Mesenchymal stem cell (in vitro differentiated cells and primary cell): Measurements from ENCODE around the gene DEGS2.
A peak's percentile ranks its signal among the peaks of the same experiment; 100 is the strongest.

Experiments used
- DNase-seq: peaks from one replicate; pipeline ENCODE4 v3.0.0-alpha.2; 2013
- H2AFZ ChIP-seq: one replicate; pipeline ENCODE4 v1.6.1; 2013; ENCODE audit warnings: low read depth, mild to moderate bottlenecking, control low read depth, inconsistent platforms, low read length, moderate library complexity
- H2AK5ac ChIP-seq: 2 replicates; pipeline ENCODE4 v1.6.1; 2013; ENCODE audit warnings: low read length, moderate library complexity, mild to moderate bottlenecking, inconsistent platforms; ENCODE audit not compliant: severe bottlenecking
- H2BK120ac ChIP-seq: one replicate; pipeline ENCODE4 v1.6.1; 2013; ENCODE audit warnings: low read depth, mild to moderate bottlenecking, inconsistent platforms, low read length, moderate library complexity
- H2BK12ac ChIP-seq, 2 experiments: one replicate each; pipeline ENCODE4 v1.6.1; 2013; ENCODE audit warnings: inconsistent platforms in 2 of 2, low read length in 2 of 2, mild to moderate bottlenecking in 2 of 2, moderate library complexity in 2 of 2, control low read depth in 1 of 2
- H2BK15ac ChIP-seq: one replicate; pipeline ENCODE4 v1.6.1; 2013; ENCODE audit warnings: mild to moderate bottlenecking, low read depth, inconsistent platforms; ENCODE audit not compliant: poor library complexity, severe bottlenecking
- H2BK5ac ChIP-seq: 2 replicates; pipeline ENCODE4 v1.6.1; 2013; ENCODE audit warnings: low read depth, mild to moderate bottlenecking, low read length, control low read depth, inconsistent platforms; ENCODE audit not compliant: poor library complexity, severe bottlenecking
- H3K14ac ChIP-seq, 2 experiments: one replicate each; pipeline ENCODE4 v1.6.1; 2013; ENCODE audit warnings: inconsistent platforms in 2 of 2, low read length in 2 of 2, control low read depth in 1 of 2, mild to moderate bottlenecking in 1 of 2, moderate library complexity in 1 of 2
- H3K18ac ChIP-seq, 2 experiments: one replicate each; pipeline ENCODE4 v1.6.1; 2013; ENCODE audit warnings: inconsistent platforms in 2 of 2, low read length in 2 of 2, control low read depth in 1 of 2, low read depth in 1 of 2, mild to moderate bottlenecking in 1 of 2
- H3K23ac ChIP-seq, 2 experiments: one replicate each; pipeline ENCODE4 v1.6.1; 2013; ENCODE audit warnings: inconsistent platforms in 2 of 2, low read length in 2 of 2, mild to moderate bottlenecking in 2 of 2, moderate library complexity in 2 of 2, control low read depth in 1 of 2
- H3K27ac ChIP-seq: 2 replicates; pipeline ENCODE4 v1.5.1; 2013; ENCODE audit warnings: mild to moderate bottlenecking, moderate library complexity, low read length, control low read depth, inconsistent platforms; ENCODE audit not compliant: poor library complexity, severe bottlenecking
- H3K27me3 ChIP-seq, 2 experiments: 2 replicates each; pipeline versions ENCODE4 v1.6.1 to v1.7.0; 2013; ENCODE audit warnings: low read length in 2 of 2, mild to moderate bottlenecking in 2 of 2, moderate library complexity in 2 of 2, control low read depth in 1 of 2, inconsistent platforms in 1 of 2; ENCODE audit not compliant: control insufficient read depth in 1 of 2, insufficient read depth in 1 of 2
- H3K36me3 ChIP-seq, 2 experiments: 2 replicates each; pipeline versions ENCODE4 v1.6.1 to v1.7.0; 2013; ENCODE audit warnings: low read length in 2 of 2, control low read depth in 1 of 2, inconsistent platforms in 1 of 2, low read depth in 1 of 2, mild to moderate bottlenecking in 1 of 2; ENCODE audit not compliant: insufficient read depth in 2 of 2, control insufficient read depth in 1 of 2
- H3K4ac ChIP-seq, 2 experiments: one replicate each; pipeline ENCODE4 v1.6.1; 2013; ENCODE audit warnings: inconsistent platforms in 2 of 2, low read length in 2 of 2, mild to moderate bottlenecking in 2 of 2, moderate library complexity in 2 of 2, control low read depth in 1 of 2, low read depth in 1 of 2
- H3K4me1 ChIP-seq: 2 replicates; pipeline ENCODE4 v1.6.1; 2013; ENCODE audit warnings: low read depth, low read length, control low read depth; ENCODE audit not compliant: control insufficient read depth, insufficient read depth
- H3K4me2 ChIP-seq: 2 replicates; pipeline ENCODE4 v1.6.1; 2013; ENCODE audit warnings: low read length, mild to moderate bottlenecking, inconsistent platforms; ENCODE audit not compliant: poor library complexity, severe bottlenecking
- H3K4me3 ChIP-seq, 2 experiments: 2 replicates each; pipeline versions ENCODE4 v1.5.1 to v1.7.0; 2013; ENCODE audit warnings: low read length in 2 of 2, mild to moderate bottlenecking in 2 of 2, control low read depth in 1 of 2, low read depth in 1 of 2; ENCODE audit not compliant: insufficient read depth in 1 of 2
- H3K79me1 ChIP-seq: replicated peaks from 2 replicates; pipeline ENCODE4 v1.6.1; 2013; ENCODE audit warnings: mild to moderate bottlenecking, control low read depth, low read length, inconsistent platforms; ENCODE audit not compliant: poor library complexity, severe bottlenecking
- H3K9ac ChIP-seq: 2 replicates; pipeline ENCODE4 v1.7.0; 2013; ENCODE audit warnings: mild to moderate bottlenecking, low read length, moderate library complexity
- H3K9me3 ChIP-seq: 2 replicates; pipeline ENCODE4 v1.7.0; 2013; ENCODE audit warnings: mild to moderate bottlenecking, low read length; ENCODE audit not compliant: control insufficient read depth
- H4K8ac ChIP-seq: one replicate; pipeline ENCODE4 v1.6.1; 2013; ENCODE audit warnings: inconsistent platforms, mild to moderate bottlenecking, low read length, moderate library complexity
- H4K91ac ChIP-seq: one replicate; pipeline ENCODE4 v1.6.1; 2013; ENCODE audit warnings: mild to moderate bottlenecking, low read length, inconsistent platforms
- WGBS: methylation state at CpG from one replicate; pipeline ENCODE4 v1.1.7; 2013; ENCODE audit warnings: mixed read lengths; 5-methylcytosine and 5-hydroxymethylcytosine counted together

Gene DEGS2

DNA sequence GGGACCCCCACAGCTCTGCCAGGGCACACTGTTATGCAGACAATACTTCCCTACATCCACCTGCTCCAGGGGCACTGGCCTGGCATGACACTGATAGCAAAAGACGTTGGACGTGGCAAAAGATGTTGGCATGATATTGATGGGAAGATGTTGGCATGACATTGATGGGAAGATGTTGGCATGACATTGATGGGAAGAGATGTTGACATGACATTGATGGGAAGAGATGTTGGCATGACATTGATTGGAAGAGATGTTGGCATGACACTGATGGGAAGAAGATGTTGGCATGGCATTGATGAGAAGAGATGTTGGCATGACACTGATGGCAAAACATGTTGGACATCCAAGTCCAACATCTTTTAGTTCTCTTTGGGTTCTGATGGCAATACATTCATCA lies 11.4 kb upstream of the DEGS2 start:
- Histone ChIP-seq H3K4me1 (peaks cover 7% of the 10 kb centered on the region), H3K14ac (no peak overlapping the region), H3K27me3 (peaks cover 37 to 38% of the 10 kb centered on the region in 2 experiments)

DNA sequence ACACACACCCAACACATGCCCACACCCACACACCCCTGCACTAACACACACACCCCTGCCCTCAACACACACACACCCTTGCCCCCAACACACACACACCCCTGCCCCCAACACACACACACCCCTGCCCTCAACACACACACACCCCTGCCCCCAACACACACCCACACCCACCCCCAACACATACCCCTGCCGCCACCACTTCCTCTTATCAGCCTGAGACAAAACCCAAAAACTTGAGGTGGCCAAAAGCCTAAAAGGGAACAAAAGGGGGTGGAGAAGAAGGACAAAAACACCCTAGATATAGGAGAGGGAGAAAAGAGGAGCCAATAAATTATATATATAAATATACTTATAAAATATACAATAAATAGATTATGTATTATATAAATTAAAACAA lies 9.1 kb upstream of the DEGS2 start:
- H3K9me3 ChIP-seq = no peaks in the 10 kb centered on the region
- H3K36me3 ChIP-seq = no peaks in the 10 kb centered on the region
- H2AK5ac ChIP-seq = no peak overlapping the region
- peaks cover 4% of the 10 kb centered on the region for H3K4me1 ChIP-seq
- no peaks in the 10 kb centered on the region for H3K79me1 ChIP-seq
- peaks cover 26 to 28% of the 10 kb centered on the region in 2 experiments for H3K27me3 ChIP-seq
- no peak overlapping the region for H2AFZ ChIP-seq
- no peak overlapping the region for H2BK15ac ChIP-seq
- H4K8ac ChIP-seq = no peak overlapping the region
- no peak overlapping the region for H2BK12ac ChIP-seq
- H3K14ac ChIP-seq = peak overlapping the region in 1 of 2 experiments; percentile 20
- WGBS = no CpG with 5 or more reads among the region's 1 CpG
- no peak overlapping the region for H3K23ac ChIP-seq
- no peak overlapping the region for H2BK120ac ChIP-seq
- H3K4me2 ChIP-seq = no peak overlapping the region
- no peak overlapping the region for H3K9ac ChIP-seq
- no peak overlapping the region for H3K18ac ChIP-seq
- no peak overlapping the region for H3K27ac ChIP-seq
- no peak overlapping the region for H4K91ac ChIP-seq
- DNase-seq = no peak
- no peak overlapping the region for H3K4me3 ChIP-seq
- H2BK5ac ChIP-seq = no peak overlapping the region
- no peak overlapping the region for H3K4ac ChIP-seq

More for the DNA sequence above, 11.4 kb upstream of the DEGS2 start:
- Histone ChIP-seq H3K27ac (no peak overlapping the region), H3K9me3 (no peaks in the 10 kb centered on the region), H4K91ac (no peak overlapping the region), H2BK120ac (no peak overlapping the region), H3K9ac (no peak overlapping the region), H3K79me1 (no peaks in the 10 kb centered on the region), H3K4ac (no peak overlapping the region), H2BK15ac (no peak overlapping the region), H3K18ac (no peak overlapping the region), H2BK12ac (no peak overlapping the region), H3K4me2 (no peak overlapping the region), H2AFZ (no peak overlapping the region), H3K4me3 (no peak overlapping the region), H3K23ac (no peak overlapping the region), H3K36me3 (no peaks in the 10 kb centered on the region), H4K8ac (no peak overlapping the region), H2AK5ac (no peak overlapping the region), H2BK5ac (no peak overlapping the region)
- DNase-seq = no peak
- 91% methylated on average over 2 of the region's 2 CpGs for WGBS

DNA sequence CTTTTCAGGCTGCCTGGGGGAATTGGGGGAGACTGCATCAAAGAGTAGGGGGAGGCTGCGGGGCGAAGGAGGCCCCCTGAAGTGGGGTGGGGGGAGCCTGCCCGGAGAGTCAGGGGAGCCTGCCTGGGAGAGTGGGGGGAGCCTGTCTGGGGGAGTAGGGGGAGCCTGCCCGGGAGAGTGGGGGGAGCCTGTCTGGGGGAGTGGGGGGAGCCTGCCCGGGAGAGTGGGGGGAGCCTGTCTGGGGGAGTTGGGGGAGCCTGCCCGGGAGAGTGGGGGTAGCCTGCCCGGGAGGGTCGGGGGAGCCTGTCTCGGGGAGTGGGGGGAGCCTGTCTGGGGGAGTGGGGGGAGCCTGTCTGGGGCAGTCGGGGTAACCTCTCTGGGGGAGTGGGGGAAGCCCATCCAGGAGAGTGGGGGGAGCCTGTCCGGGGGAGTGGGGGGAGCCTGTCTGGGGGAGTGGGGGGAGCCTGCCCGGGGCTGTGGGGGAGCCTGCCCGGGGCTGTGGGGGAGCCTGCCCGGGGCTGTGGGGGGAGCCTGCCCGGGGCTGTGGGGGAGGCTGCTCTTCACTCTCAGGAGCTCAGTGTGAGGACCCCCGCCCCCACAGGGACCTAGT lies 6.5 kb upstream of the DEGS2 start:
- H3K23ac ChIP-seq = no peak overlapping the region
- WGBS = 83% methylated on average over 6 of the region's 16 CpGs
- H3K18ac ChIP-seq = no peak overlapping the region

DNA sequence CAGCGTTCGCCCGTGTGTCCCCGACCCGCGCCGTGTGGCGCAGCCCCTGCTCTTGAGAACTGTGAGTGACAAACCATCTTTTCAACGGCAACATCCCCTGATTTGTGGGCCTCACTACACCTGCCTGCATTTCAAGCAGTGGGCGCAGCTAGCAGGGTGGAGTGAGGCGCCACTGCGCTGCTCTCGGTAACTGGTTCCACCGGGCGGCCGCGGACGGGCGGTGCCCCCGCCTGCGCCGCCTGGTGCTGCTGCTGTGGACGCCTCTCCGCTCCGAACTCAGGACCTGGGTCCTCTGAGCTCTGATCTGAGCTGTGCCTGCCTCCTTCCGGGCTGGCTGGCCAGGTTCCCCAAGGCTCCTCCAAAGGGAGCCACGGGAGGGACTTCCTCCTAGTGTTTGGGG lies 5.9 kb upstream of the DEGS2 start:
- no peak overlapping the region for H3K18ac ChIP-seq
- no peak overlapping the region for H3K4me2 ChIP-seq
- no peaks in the 10 kb centered on the region for H3K36me3 ChIP-seq
- H2AK5ac ChIP-seq = no peak overlapping the region
- 26% methylated on average over 27 of the region's 27 CpGs for WGBS
- no peak overlapping the region for H4K91ac ChIP-seq
- H2BK5ac ChIP-seq = no peak overlapping the region
- H2BK15ac ChIP-seq = no peak overlapping the region
- H4K8ac ChIP-seq = no peak overlapping the region
- H3K23ac ChIP-seq = peak overlapping the region in 1 of 2 experiments; percentile 47
- H3K4ac ChIP-seq = no peak overlapping the region
- H3K79me1 ChIP-seq = no peaks in the 10 kb centered on the region
- no peak overlapping the region for H2BK12ac ChIP-seq
- no peak overlapping the region for H3K4me3 ChIP-seq
- peaks cover under 1% of the 10 kb centered on the region for H3K9me3 ChIP-seq
- H3K14ac ChIP-seq = peak overlapping the region in 1 of 2 experiments; percentile 39
- peaks cover 16 to 21% of the 10 kb centered on the region in 2 experiments for H3K27me3 ChIP-seq
- no peak overlapping the region for H3K27ac ChIP-seq
- no peak overlapping the region for H2BK120ac ChIP-seq
- no peak overlapping the region for H3K9ac ChIP-seq
- DNase-seq = no peak
- H3K4me1 ChIP-seq = peaks cover 4% of the 10 kb centered on the region
- no peak overlapping the region for H2AFZ ChIP-seq

More for the DNA sequence above, 6.5 kb upstream of the DEGS2 start:
- Histone ChIP-seq H3K4me2 (no peak overlapping the region), H3K36me3 (no peaks in the 10 kb centered on the region), H3K4ac (no peak overlapping the region), H2BK5ac (no peak overlapping the region), H2BK120ac (no peak overlapping the region), H2BK12ac (no peak overlapping the region), H3K4me1 (peaks cover 4% of the 10 kb centered on the region), H2AK5ac (no peak overlapping the region), H3K27ac (no peak overlapping the region), H3K4me3 (no peak overlapping the region), H3K79me1 (no peaks in the 10 kb centered on the region), H2BK15ac (no peak overlapping the region), H3K9ac (no peak overlapping the region), H3K14ac (no peak overlapping the region), H4K8ac (no peak overlapping the region), H3K27me3 (peaks cover 13 to 15% of the 10 kb centered on the region in 2 experiments), H4K91ac (no peak overlapping the region), H2AFZ (no peak overlapping the region), H3K9me3 (no peaks in the 10 kb centered on the region)
- no peak for DNase-seq
